WTC11 (cell line): ENCODE measurements around the gene C19orf44. TPM values are rescaled to one million over a fixed set of nuclear protein-coding genes. Genes with fewer than 3 reads are reported as not detected.
"Not testable (repeated sequence)": the region's sequence is repeated elsewhere in the genome, so short reads cannot be mapped to it uniquely, and the experiment has no call there.

Source experiments
- ATAC-seq: fragments of 200-7000 bp; cut with Tn5 transposase; 2 replicates; pipeline ENCODE4 v1.10.0; 2021; ENCODE audit warnings: mild to moderate bottlenecking, moderate library complexity
- CTCF ChIA-PET: fragments of 300-600 bp; sonication (Branson Sonifier 250); formaldehyde crosslinking; loops from one replicate; lab custom pipeline; 2021; ENCODE audit warnings: antibody characterized with exemption; lab: Charles Lee
- POLR2A ChIA-PET: fragments of 350-600 bp; sonication (Branson Sonifier 250); formaldehyde crosslinking; loops from one replicate; lab custom pipeline; 2021; ENCODE audit warnings: antibody characterized with exemption; lab: Charles Lee
- DNase-seq: peaks from one replicate; pipeline ENCODE4 v3.0.0; 2021; ENCODE audit warnings: low spot score
- H3K27ac Mint-ChIP-seq: 2 replicates; pipeline ENCODE4 v1.8.0; 2021; ENCODE audit warnings: mixed read lengths
- H3K27me3 Mint-ChIP-seq: 2 replicates; pipeline ENCODE4 v1.8.0; 2021; ENCODE audit warnings: low read depth, mild to moderate bottlenecking, moderate library complexity, mixed read lengths
- H3K36me3 Mint-ChIP-seq: 2 replicates; pipeline ENCODE4 v1.8.0; 2021; ENCODE audit warnings: mixed read lengths
- H3K4me1 Mint-ChIP-seq: 2 replicates; pipeline ENCODE4 v1.8.0; 2022; ENCODE audit warnings: mixed read lengths
- H3K4me3 Mint-ChIP-seq: 2 replicates; pipeline ENCODE4 v1.8.0; 2021; ENCODE audit warnings: mild to moderate bottlenecking, moderate library complexity, mixed read lengths
- H3K9me3 Mint-ChIP-seq: 2 replicates; pipeline ENCODE4 v1.8.0; 2021; ENCODE audit warnings: mixed read lengths
- AR ChIP-seq: fragments of 250-450 bp; sonication (Bioruptor Pico); IDR thresholded peaks from 2 replicates; pipeline ENCODE4 v1.9.0; 2021; ENCODE audit warnings: mild to moderate bottlenecking
- ATF3 ChIP-seq: sonication (generic); formaldehyde crosslinking; conservative IDR thresholded peaks from 2 replicates; pipeline ENCODE4 v1.8.1; 2022; ENCODE audit warnings: mild to moderate bottlenecking, missing genetic modification reagents
- CREB1 ChIP-seq: sonication (generic); formaldehyde crosslinking; IDR thresholded peaks from 2 replicates; pipeline ENCODE4 v1.8.0; 2023; ENCODE audit warnings: mild to moderate bottlenecking, missing genetic modification reagents
- GABPB1 ChIP-seq: sonication (generic); formaldehyde crosslinking; IDR thresholded peaks from 2 replicates; pipeline ENCODE4 v1.8.1; 2023; ENCODE audit warnings: mild to moderate bottlenecking, missing genetic modification reagents
- MXD4 ChIP-seq: fragments of 250-450 bp; sonication (Bioruptor Pico); IDR thresholded peaks from 2 replicates; pipeline ENCODE4 v1.8.0; 2021; ENCODE audit warnings: mild to moderate bottlenecking, moderate library complexity, borderline replicate concordance
- PRRX2 ChIP-seq: fragments of 250-450 bp; sonication (Bioruptor Pico); IDR thresholded peaks from 2 replicates; pipeline ENCODE4 v1.8.0; 2021; ENCODE audit warnings: mild to moderate bottlenecking
- RORB ChIP-seq: fragments of 250-450 bp; sonication (Bioruptor Pico); IDR thresholded peaks from 2 replicates; pipeline ENCODE4 v1.9.0; 2021; ENCODE audit warnings: mild to moderate bottlenecking
- SOX15 ChIP-seq: fragments of 250-450 bp; sonication (Bioruptor Pico); IDR thresholded peaks from 2 replicates; pipeline ENCODE4 v1.9.0; 2021; ENCODE audit warnings: mild to moderate bottlenecking
- ZNF219 ChIP-seq: sonication (generic); formaldehyde crosslinking; IDR thresholded peaks from 2 replicates; pipeline ENCODE4 v1.8.0; 2023; ENCODE audit warnings: missing genetic modification reagents, mild to moderate bottlenecking, borderline replicate concordance
- total RNA-seq: library from RNA; stranded (reverse); gene quantifications from 3 replicates; pipeline ENCODE4 v1.2.3, GENCODE V29; 2021
- TF ChIP-seq, protein P1 (sequence below): sonication (generic); formaldehyde crosslinking; IDR thresholded peaks from 2 replicates; pipeline ENCODE4 v1.8.1; 2023; ENCODE audit warnings: mild to moderate bottlenecking, missing genetic modification reagents
- TF ChIP-seq, protein P2 (sequence below): sonication (generic); formaldehyde crosslinking; IDR thresholded peaks from 2 replicates; pipeline ENCODE4 v1.8.0; 2022; ENCODE audit warnings: mild to moderate bottlenecking, missing genetic modification reagents
- TF ChIP-seq, protein P3 (sequence below): sonication (generic); formaldehyde crosslinking; conservative IDR thresholded peaks from 2 replicates; pipeline ENCODE4 v1.8.1; 2023; ENCODE audit warnings: mild to moderate bottlenecking, low read depth, missing genetic modification reagents, moderate library complexity

The C19orf44 gene
- total RNA-seq, 1 experiment from 2014 or later: 4.1 TPM

DNA sequence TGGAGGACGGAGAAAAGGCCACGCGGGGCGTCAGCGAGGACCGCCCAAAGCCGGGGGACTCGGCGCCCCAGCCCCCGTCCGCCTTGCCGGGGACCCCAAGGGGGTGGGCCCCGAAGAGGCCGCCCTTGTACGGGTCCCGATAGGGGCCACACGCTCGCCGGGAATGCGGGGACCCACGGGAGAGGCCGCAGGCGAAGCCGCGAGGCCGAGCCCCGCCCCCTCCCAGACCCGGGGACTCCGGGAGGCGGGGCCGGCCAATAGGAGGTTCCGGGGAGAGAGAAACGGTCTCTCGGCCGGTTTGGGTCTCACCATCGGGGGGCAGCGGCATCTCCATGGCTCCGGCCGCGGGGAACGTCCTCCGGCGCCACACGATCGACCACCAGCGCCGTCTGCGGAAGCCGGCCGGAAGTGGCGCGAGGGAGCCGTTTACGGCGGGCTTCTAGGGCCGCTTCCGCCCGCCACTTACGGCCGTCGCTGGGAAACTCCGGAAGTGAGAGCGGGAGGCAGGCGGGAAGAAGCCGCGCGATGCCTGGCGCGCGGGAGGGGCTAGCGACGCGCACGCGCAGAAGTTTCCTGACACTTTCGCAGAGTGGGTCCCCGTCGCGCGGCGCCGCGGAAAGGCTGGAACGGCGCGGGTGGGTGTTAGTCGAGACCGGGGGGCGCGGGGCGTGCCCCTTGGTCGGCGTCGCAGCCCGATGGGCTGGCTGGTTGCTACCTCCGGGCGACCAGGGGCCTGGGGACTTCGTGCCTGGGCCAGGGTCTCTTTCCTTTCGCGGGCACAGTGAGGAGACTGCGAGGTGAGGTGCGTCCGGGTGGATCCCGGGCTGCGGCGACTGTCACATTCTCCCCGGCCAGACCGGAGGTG is 46.1 kb downstream of the C19orf44 start, which contains the start of gene CHERP (continued):
- TF ChIP-seq, protein P1, sequence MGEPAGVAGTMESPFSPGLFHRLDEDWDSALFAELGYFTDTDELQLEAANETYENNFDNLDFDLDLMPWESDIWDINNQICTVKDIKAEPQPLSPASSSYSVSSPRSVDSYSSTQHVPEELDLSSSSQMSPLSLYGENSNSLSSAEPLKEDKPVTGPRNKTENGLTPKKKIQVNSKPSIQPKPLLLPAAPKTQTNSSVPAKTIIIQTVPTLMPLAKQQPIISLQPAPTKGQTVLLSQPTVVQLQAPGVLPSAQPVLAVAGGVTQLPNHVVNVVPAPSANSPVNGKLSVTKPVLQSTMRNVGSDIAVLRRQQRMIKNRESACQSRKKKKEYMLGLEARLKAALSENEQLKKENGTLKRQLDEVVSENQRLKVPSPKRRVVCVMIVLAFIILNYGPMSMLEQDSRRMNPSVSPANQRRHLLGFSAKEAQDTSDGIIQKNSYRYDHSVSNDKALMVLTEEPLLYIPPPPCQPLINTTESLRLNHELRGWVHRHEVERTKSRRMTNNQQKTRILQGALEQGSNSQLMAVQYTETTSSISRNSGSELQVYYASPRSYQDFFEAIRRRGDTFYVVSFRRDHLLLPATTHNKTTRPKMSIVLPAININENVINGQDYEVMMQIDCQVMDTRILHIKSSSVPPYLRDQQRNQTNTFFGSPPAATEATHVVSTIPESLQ (CRISPR knock-in tag): no peak
- TF ChIP-seq, protein P2, sequence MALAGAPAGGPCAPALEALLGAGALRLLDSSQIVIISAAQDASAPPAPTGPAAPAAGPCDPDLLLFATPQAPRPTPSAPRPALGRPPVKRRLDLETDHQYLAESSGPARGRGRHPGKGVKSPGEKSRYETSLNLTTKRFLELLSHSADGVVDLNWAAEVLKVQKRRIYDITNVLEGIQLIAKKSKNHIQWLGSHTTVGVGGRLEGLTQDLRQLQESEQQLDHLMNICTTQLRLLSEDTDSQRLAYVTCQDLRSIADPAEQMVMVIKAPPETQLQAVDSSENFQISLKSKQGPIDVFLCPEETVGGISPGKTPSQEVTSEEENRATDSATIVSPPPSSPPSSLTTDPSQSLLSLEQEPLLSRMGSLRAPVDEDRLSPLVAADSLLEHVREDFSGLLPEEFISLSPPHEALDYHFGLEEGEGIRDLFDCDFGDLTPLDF (CRISPR knock-in tag): no peak; the same call in 1 of the 2 replicates
- no peak for TF ChIP-seq RORB (CRISPR knock-in tag)
- no peak for TF ChIP-seq SOX15 (CRISPR knock-in tag)
- TF ChIP-seq, protein P3, sequence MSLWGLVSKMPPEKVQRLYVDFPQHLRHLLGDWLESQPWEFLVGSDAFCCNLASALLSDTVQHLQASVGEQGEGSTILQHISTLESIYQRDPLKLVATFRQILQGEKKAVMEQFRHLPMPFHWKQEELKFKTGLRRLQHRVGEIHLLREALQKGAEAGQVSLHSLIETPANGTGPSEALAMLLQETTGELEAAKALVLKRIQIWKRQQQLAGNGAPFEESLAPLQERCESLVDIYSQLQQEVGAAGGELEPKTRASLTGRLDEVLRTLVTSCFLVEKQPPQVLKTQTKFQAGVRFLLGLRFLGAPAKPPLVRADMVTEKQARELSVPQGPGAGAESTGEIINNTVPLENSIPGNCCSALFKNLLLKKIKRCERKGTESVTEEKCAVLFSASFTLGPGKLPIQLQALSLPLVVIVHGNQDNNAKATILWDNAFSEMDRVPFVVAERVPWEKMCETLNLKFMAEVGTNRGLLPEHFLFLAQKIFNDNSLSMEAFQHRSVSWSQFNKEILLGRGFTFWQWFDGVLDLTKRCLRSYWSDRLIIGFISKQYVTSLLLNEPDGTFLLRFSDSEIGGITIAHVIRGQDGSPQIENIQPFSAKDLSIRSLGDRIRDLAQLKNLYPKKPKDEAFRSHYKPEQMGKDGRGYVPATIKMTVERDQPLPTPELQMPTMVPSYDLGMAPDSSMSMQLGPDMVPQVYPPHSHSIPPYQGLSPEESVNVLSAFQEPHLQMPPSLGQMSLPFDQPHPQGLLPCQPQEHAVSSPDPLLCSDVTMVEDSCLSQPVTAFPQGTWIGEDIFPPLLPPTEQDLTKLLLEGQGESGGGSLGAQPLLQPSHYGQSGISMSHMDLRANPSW (CRISPR knock-in tag): no peak
- TF ChIP-seq CREB1 (CRISPR knock-in tag): no peak
- no peak for TF ChIP-seq ATF3 (CRISPR knock-in tag)
- TF ChIP-seq GABPB1 (CRISPR knock-in tag): peak; percentile 88
- no peak for TF ChIP-seq MXD4
- TF ChIP-seq ZNF219 (CRISPR knock-in tag): no peak
- TF ChIP-seq AR (CRISPR knock-in tag): no peak

DNA sequence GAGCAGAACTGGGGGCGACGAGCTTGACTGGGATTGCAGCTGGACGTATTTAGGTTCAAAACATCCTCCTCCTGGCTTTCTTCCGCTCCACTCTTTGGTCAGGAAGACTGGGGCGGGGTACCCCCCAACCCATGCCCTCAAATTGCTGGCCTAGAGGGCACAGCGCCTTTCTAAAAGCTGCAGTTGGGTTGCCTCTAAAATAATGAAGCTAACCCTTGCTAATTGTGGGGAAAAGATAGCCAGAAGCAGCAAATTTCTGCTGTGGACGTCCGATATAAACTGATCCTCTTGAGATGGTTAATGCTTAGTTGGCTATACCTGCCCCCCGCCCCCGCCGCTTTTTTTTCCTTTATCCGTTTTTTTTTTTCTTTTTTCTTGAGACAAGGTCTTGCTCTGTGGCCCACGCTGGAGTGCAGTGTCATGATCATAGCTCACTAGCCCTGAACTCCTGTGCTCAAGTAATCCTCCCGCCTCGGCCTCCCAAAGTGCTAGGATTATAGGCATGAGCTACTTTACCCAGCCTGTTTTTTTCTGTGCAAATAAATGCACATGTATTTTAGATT is 46.8 kb downstream of the C19orf44 start:
- no peak for DNase-seq
- CTCF ChIA-PET: interaction anchor here (0.5 kb wide), 1 partner anchor 102 kb away, joined by 3 read pairs; no protein-coding TSS in a partner anchor
- POLR2A ChIA-PET: interaction anchor here (0.7 to 0.8 kb wide), 2 partner anchors 42 to 45 kb away, joined by 3 to 4 read pairs; no protein-coding TSS in a partner anchor

DNA sequence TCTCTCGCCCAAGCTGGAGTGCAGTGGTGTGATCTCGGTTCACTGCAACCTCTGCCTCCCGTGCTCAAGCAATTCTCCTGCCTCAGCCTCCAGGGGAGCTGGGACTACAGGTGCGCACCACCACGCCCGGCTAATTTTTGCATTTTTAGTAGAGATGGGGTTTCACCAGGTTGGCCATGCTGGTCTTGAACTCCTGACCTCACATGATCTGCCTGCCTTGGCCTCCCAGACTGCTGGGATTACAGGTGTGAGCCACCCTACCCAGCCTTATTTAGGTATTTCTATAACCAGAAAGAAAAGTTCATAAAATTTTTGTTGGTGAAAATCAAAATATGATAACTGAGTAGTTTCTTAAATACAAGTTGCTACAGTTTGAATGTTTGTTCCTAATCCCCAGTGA is 47.5 kb downstream of the C19orf44 start:
- H3K27me3 Mint-ChIP-seq, DNase-seq, H3K9me3 Mint-ChIP-seq, H3K27ac Mint-ChIP-seq, ATAC-seq: not testable (repeated sequence)
- H3K4me3 Mint-ChIP-seq: peak overlapping the region; percentile 89
- POLR2A ChIA-PET: interaction anchor here (0.7 kb wide), 2 partner anchors 41 to 496 kb away, joined by 4 read pairs; no protein-coding TSS in a partner anchor
- CTCF ChIA-PET: interaction anchor here (0.6 kb wide), 1 partner anchor 852 kb away, joined by 3 read pairs; no protein-coding TSS in a partner anchor
- H3K36me3 Mint-ChIP-seq: peaks cover 21% of the 10 kb centered on the region
- peaks cover 17% of the 10 kb centered on the region for H3K4me1 Mint-ChIP-seq

More for the DNA sequence above, 46.8 kb downstream of the C19orf44 start:
- H3K4me1 Mint-ChIP-seq: peaks cover 17% of the 10 kb centered on the region
- ATAC-seq: no peak
- H3K9me3 Mint-ChIP-seq: no peaks in the 10 kb centered on the region
- H3K36me3 Mint-ChIP-seq: peaks cover 27% of the 10 kb centered on the region
- no peaks in the 10 kb centered on the region for H3K27me3 Mint-ChIP-seq
- no peak for TF ChIP-seq PRRX2
- peak overlapping the region; percentile 89 for H3K4me3 Mint-ChIP-seq
- H3K27ac Mint-ChIP-seq: peak overlapping the region; percentile 87
